Measurements from ENCODE around the gene CILP.

DNA sequence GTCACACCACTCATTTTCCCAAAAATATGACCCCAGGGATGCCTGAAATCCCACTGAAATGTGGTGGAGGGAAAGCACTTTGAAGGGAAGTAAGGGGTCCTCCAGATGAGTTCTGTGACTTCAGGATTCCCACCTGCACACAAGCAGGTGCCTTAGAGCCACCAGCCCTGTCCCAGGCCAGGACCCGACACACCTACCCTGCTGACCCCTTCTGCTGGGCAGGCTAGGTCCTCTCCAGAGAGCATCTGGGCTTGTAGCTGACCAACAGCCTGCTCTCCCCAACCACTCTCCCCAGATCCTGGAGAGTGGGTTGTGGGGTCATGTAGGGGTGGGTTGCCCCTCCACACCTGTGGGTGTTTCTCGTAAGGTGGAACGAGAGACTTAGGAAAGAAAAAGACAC, 14.9 kb upstream of the CILP start:
- TF ChIP-seq CTCF (IDR thresholded peaks at IDR 0.05 in 2 of 3, conservative IDR thresholded peaks at IDR 0.05 in 1 of 3; ENCODE audit: borderline replicate concordance in 1 of 3, insufficient read depth in 1 of 3, low read depth in 2 of 3, low read length in 2 of 3) (no peak), POLR2A (IDR thresholded peaks at IDR 0.05; ENCODE audit: borderline replicate concordance, extremely low read depth, insufficient read depth, insufficient read length) (no peak), SP1 (IDR thresholded peaks at IDR 0.05; ENCODE audit: low read depth) (no peak), EZH2 (IDR thresholded peaks at IDR 0.05) (no peak), ZNF274 (IDR thresholded peaks at IDR 0.05; ENCODE audit: low read depth, low read length) (no peak), MAX (IDR thresholded peaks at IDR 0.05) (no peak), POLR2AphosphoS5 (IDR thresholded peaks at IDR 0.05; ENCODE audit: low read depth, low read length) (no peak), YY1 (IDR thresholded peaks at IDR 0.05; ENCODE audit: extremely low read depth, insufficient replicate concordance, low read depth, low read length) (no peak), EZH2phosphoT487 (IDR thresholded peaks at IDR 0.05; ENCODE audit: borderline replicate concordance) (no peak)
- TF ChIP-seq, protein P1, sequence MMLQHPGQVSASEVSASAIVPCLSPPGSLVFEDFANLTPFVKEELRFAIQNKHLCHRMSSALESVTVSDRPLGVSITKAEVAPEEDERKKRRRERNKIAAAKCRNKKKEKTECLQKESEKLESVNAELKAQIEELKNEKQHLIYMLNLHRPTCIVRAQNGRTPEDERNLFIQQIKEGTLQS (IDR thresholded peaks at IDR 0.05), result no peak
